Neural progenitor cell (in vitro differentiated cells): Measurements from ENCODE around the gene HNRNPLL. TPM values are rescaled to one million over a fixed set of nuclear protein-coding genes. Genes with fewer than 3 reads are reported as not detected.

ENCODE experiments used
- DNase-seq: peaks from one replicate; pipeline ENCODE4 v3.0.0-alpha.2; 2016; ENCODE audit warnings: low spot score
- H2AFZ ChIP-seq: fragments of 200-600 bp; sonication (generic); replicated peaks from 2 replicates; pipeline ENCODE4 v1.6.1; 2016; ENCODE audit warnings: antibody characterized with exemption
- H3F3A ChIP-seq: fragments of 200-600 bp; sonication (generic); 2 replicates; pipeline ENCODE4 v1.6.1; 2016; ENCODE audit warnings: antibody characterized with exemption, low read depth
- H3K27ac ChIP-seq: fragments of 200-600 bp; sonication (generic); 2 replicates; pipeline ENCODE4 v1.5.1; 2016; ENCODE audit warnings: mild to moderate bottlenecking
- H3K27me3 ChIP-seq: fragments of 200-600 bp; sonication (generic); 2 replicates; pipeline ENCODE4 v1.6.1; 2016; ENCODE audit warnings: mild to moderate bottlenecking, moderate library complexity
- H3K36me3 ChIP-seq: fragments of 200-600 bp; sonication (generic); 2 replicates; pipeline ENCODE4 v1.5.1; 2016
- H3K4me1 ChIP-seq: fragments of 200-600 bp; sonication (generic); 2 replicates; pipeline ENCODE4 v1.6.1; 2016; ENCODE audit warnings: mixed run types
- H3K4me2 ChIP-seq: fragments of 200-600 bp; sonication (generic); 2 replicates; pipeline ENCODE4 v1.6.1; 2016
- H3K4me3 ChIP-seq: fragments of 200-600 bp; sonication (generic); 2 replicates; pipeline ENCODE4 v1.5.1; 2016
- H3K79me2 ChIP-seq: fragments of 200-600 bp; sonication (generic); 2 replicates; pipeline ENCODE4 v1.6.1; 2016; ENCODE audit warnings: low read depth
- H3K9ac ChIP-seq: fragments of 200-600 bp; sonication (generic); 2 replicates; pipeline ENCODE4 v1.6.1; 2016
- H3K9me3 ChIP-seq: fragments of 200-600 bp; sonication (generic); 2 replicates; pipeline ENCODE4 v1.5.1; 2016; ENCODE audit warnings: low read depth
- H4K20me1 ChIP-seq: fragments of 200-600 bp; sonication (generic); 2 replicates; pipeline ENCODE4 v1.6.1; 2016; ENCODE audit warnings: low read depth
- H3K27ac Mint-ChIP-seq: 3 replicates; pipeline ENCODE4 v1.8.0; 2021; ENCODE audit warnings: mixed read lengths
- H3K27me3 Mint-ChIP-seq: 2 replicates; pipeline ENCODE4 v1.8.0; 2022; ENCODE audit warnings: low read depth, mild to moderate bottlenecking, inconsistent platforms, moderate library complexity, mixed read lengths; ENCODE audit not compliant: insufficient read depth
- H3K36me3 Mint-ChIP-seq: 3 replicates; pipeline ENCODE4 v1.8.0; 2021; ENCODE audit warnings: mixed read lengths
- H3K4me1 Mint-ChIP-seq: 3 replicates; pipeline ENCODE4 v1.8.0; 2021; ENCODE audit warnings: mixed read lengths
- H3K4me3 Mint-ChIP-seq: 3 replicates; pipeline ENCODE4 v1.8.0; 2021; ENCODE audit warnings: mild to moderate bottlenecking, moderate library complexity, mixed read lengths
- H3K9me3 Mint-ChIP-seq: 3 replicates; pipeline ENCODE4 v1.8.0; 2020; ENCODE audit warnings: mixed read lengths
- CTCF ChIP-seq: fragments of 200-600 bp; sonication (generic); IDR thresholded peaks from 2 replicates; pipeline ENCODE4 v1.5.1; 2017; ENCODE audit warnings: antibody characterized with exemption, mild to moderate bottlenecking
- EZH2 ChIP-seq: fragments of 200-600 bp; sonication (generic); IDR thresholded peaks from 2 replicates; pipeline ENCODE4 v1.6.1; 2017; ENCODE audit warnings: antibody characterized with exemption, mild to moderate bottlenecking, moderate library complexity
- EZH2phosphoT487 ChIP-seq: fragments of 200-600 bp; sonication (generic); IDR thresholded peaks from 2 replicates; pipeline ENCODE4 v1.6.1; 2017; ENCODE audit warnings: antibody characterized with exemption
- total RNA-seq: library from RNA; depleted of rRNA; stranded (reverse); fragments of >200 nt; gene quantifications from 2 replicates; pipeline ENCODE4 v1.2.3, GENCODE V29; 2015; ENCODE audit warnings: low replicate concordance

The HNRNPLL gene
- total RNA-seq, 1 donor from 2014 or later = 109 TPM

DNA sequence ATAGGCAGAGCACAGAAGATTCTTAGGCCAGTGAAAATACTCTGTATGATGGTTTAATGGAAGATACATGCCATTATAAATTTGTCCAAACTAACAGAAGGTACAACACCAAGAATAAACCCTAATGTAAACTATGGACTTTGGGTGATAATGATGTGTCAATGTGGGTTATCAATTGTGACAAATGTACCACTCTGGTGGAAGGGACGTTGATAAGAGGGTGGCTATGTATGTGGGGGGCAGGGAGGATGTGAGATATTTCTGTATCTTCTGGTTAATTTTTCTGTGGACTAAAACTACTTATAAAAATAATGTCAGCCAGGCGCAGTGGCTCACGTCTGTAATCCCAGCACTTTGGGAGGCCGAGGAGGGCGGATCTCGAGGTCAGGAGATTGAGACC lies 86.2 kb downstream of the HNRNPLL start:
- H3K4me1 Mint-ChIP-seq = peaks cover 2% of the 10 kb centered on the region
- Histone ChIP-seq H2AFZ (no peak overlapping the region), H3F3A (no peaks in the 10 kb centered on the region), H3K36me3 (no peaks in the 10 kb centered on the region), H3K9me3 (no peaks in the 10 kb centered on the region), H3K27ac (no peak overlapping the region), H3K4me3 (no peak overlapping the region), H3K4me2 (no peak overlapping the region), H3K27me3 (no peaks in the 10 kb centered on the region), H3K4me1 (no peaks in the 10 kb centered on the region), H3K9ac (no peak overlapping the region), H4K20me1 (no peaks in the 10 kb centered on the region), H3K79me2 (no peaks in the 10 kb centered on the region)
- no peaks in the 10 kb centered on the region for H3K27me3 Mint-ChIP-seq
- H3K27ac Mint-ChIP-seq = no peak overlapping the region
- no peak for DNase-seq
- TF ChIP-seq EZH2phosphoT487 (no peak), EZH2 (no peak), CTCF (no peak)
- H3K4me3 Mint-ChIP-seq = no peak overlapping the region
- no peaks in the 10 kb centered on the region for H3K36me3 Mint-ChIP-seq
- H3K9me3 Mint-ChIP-seq = no peaks in the 10 kb centered on the region

GRCh38 chr2:38516122-38516521 lies 86.6 kb downstream of the HNRNPLL start:
- H4K20me1 ChIP-seq = no peaks in the 10 kb centered on the region
- DNase-seq = no peak
- H3K9ac ChIP-seq = no peak overlapping the region
- no peak overlapping the region for H3K4me3 ChIP-seq
- no peak overlapping the region for H3K4me2 ChIP-seq
- H3K4me1 Mint-ChIP-seq = peaks cover 2% of the 10 kb centered on the region
- no peaks in the 10 kb centered on the region for H3K36me3 Mint-ChIP-seq
- no peak overlapping the region for H3K27ac Mint-ChIP-seq
- H3K27me3 ChIP-seq = no peaks in the 10 kb centered on the region
- no peaks in the 10 kb centered on the region for H3K36me3 ChIP-seq
- H2AFZ ChIP-seq = no peak overlapping the region
- no peaks in the 10 kb centered on the region for H3K4me1 ChIP-seq
- H3K4me3 Mint-ChIP-seq = no peak overlapping the region
- no peaks in the 10 kb centered on the region for H3K9me3 ChIP-seq
- H3K27me3 Mint-ChIP-seq = no peaks in the 10 kb centered on the region
- H3K9me3 Mint-ChIP-seq = no peaks in the 10 kb centered on the region
- H3F3A ChIP-seq = no peaks in the 10 kb centered on the region
- no peak overlapping the region for H3K27ac ChIP-seq
- TF ChIP-seq EZH2 = no peak
- TF ChIP-seq CTCF = no peak
- no peak for TF ChIP-seq EZH2phosphoT487
- H3K79me2 ChIP-seq = no peaks in the 10 kb centered on the region

DNA sequence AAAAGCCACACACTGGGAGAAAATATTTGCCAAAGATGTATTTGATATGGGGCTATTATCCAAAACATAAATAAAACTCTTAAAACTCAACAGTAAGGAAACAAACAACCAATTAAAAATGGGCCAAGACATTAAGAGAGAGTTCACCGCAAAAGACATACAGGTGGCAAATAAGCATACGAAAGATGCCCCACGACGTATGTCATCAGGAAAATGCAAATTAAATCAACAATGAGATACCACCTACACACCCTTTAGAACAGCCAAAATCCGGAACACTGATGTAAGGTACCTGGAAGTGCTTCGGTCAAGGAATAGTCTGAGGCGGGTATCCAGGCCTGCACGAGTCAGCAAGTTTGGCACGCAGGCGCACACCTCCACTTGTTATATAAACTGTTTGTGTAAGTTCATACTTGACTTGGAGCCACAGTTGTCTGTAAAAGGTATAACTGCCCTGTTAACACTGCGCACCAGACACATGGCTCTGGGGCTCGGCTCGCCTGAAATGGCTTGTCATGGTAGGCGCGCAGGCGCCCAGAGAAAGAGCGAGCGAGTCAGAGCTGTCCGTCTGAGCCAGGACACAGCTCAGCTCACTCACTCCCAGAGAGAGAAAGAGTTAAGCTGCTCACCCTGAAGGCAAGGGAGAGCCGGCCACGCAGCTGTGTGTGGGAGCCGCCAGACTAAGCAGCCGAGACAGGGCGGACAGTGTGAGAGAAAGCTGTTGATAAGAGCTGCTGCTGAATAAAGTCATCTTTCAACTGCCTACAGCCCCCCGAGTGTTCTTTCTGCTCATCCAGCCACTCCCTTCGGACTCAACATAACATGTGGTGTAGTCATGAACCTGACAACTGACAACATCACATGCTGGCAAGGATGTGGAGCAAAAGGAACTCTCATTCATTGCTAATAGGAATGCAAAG lies 87.3 kb downstream of the HNRNPLL start:
- H3K9ac ChIP-seq = no peak overlapping the region
- H3K9me3 ChIP-seq = no peaks in the 10 kb centered on the region
- no peak for DNase-seq
- H2AFZ ChIP-seq = no peak overlapping the region
- Mint-ChIP-seq H3K9me3 (no peaks in the 10 kb centered on the region), H3K27me3 (peaks cover 2% of the 10 kb centered on the region), H3K27ac (no peak overlapping the region), H3K36me3 (no peaks in the 10 kb centered on the region), H3K4me1 (no peaks in the 10 kb centered on the region), H3K4me3 (no peak overlapping the region)
- H3K79me2 ChIP-seq = no peaks in the 10 kb centered on the region
- no peak overlapping the region for H3K4me3 ChIP-seq
- no peak overlapping the region for H3K27ac ChIP-seq
- no peaks in the 10 kb centered on the region for H3K27me3 ChIP-seq
- H4K20me1 ChIP-seq = no peaks in the 10 kb centered on the region
- H3K36me3 ChIP-seq = no peaks in the 10 kb centered on the region
- H3K4me1 ChIP-seq = no peaks in the 10 kb centered on the region
- H3K4me2 ChIP-seq = no peak overlapping the region
- TF ChIP-seq EZH2phosphoT487 (no peak), CTCF (no peak), EZH2 (no peak)
- H3F3A ChIP-seq = no peaks in the 10 kb centered on the region
